Measurements from ENCODE around the gene SKAP2. TPM values are rescaled to one million over a fixed set of nuclear protein-coding genes. Genes with fewer than 3 reads are reported as not detected.

The SKAP2 gene
- total and polyA plus RNA-seq, 4 donors: 17.6 to 70.4 (median 38.2) TPM

DNA sequence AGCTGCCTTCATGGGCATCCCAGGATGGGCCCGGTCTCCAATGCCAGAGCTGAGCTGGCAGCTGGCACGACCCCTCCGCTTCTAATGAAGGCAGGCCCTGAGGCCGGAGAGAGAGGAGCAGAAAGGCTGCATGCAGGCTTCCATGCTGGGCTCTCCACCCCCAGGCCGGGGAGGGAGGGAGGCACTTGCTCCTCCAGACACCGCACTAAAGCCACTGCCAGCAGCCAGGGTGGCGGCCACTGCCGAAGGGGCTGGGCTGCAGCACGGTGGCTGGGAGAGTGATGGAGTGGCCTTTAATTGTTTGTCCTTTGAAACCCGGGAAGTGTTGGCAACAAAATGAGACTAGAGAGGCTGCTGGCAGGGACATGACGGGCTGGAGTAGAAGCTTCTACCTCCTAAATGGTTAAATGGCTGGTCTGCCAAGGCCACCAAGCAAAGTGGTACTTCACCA is 236.5 kb downstream of the SKAP2 start:
- peak in 5 of 6 donors; percentile 35 to 90 (median 65) for DNase-seq (ENCODE audit: low read depth in 4 of 6, low spot score in 6 of 6)
- 26% methylated on average over 10 of the region's 11 CpGs for WGBS (ENCODE audit: insufficient coverage)
- H3K27me3 ChIP-seq (ENCODE audit: control insufficient read depth, insufficient read depth, low read length): peaks cover 7% of the 10 kb centered on the region
- peaks cover 18% of the 10 kb centered on the region for H3K4me1 ChIP-seq (ENCODE audit: control insufficient read depth, insufficient read depth, low read length)
- H3K9me3 ChIP-seq (ENCODE audit: control insufficient read depth, insufficient read depth, low read length): no peaks in the 10 kb centered on the region
- no peaks in the 10 kb centered on the region for H3K36me3 ChIP-seq (ENCODE audit: control insufficient read depth, insufficient read depth, low read length)
- no peak overlapping the region for H3K4me3 ChIP-seq (ENCODE audit: low read depth, low read length)
- no peak overlapping the region for H3K27ac ChIP-seq (ENCODE audit: low read depth, low read length)

DNA sequence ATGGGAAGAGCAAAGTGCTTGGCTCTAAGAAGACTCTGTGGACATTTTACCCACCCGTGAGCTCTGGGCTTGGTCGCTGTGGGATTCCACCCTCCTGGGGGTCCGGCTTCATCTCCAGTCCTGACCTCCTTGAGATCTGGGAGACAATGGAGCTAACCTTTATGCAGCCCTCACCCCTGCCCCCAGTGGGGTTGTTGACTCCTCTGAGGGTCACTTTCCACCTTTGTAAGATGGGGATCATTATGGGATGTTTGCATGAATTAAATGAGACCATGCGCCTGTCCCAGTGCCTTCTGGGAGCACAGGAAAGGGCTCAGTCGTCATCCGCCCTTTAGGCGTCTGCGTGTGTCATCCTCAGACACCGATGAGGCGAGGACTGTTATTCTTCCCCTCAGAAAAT is 237.2 kb downstream of the SKAP2 start:
- no peaks in the 10 kb centered on the region for H3K9me3 ChIP-seq (ENCODE audit: control insufficient read depth, insufficient read depth, low read length)

DNA sequence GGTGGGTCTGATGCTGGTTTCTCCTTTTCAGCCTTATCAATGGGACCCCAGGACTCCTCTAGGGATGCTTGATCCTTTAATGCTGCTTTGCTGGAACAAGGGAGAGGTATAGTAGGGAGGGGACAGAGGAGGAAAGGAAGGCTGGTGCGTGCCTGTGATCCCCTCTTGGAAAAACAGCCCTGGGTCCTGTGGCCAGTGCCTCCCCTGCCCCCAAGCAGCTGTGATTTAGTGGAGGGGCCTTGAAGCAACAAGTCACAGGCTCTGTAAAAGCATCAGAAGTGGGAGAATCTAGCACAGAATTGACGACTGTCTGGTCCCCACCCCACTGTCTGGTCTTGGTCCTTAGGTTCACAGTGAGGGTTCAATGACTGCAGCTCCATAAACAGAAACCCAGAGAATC is 237.7 kb downstream of the SKAP2 start:
- H3K4me1 ChIP-seq (ENCODE audit: control insufficient read depth, insufficient read depth, low read length): peaks cover 18% of the 10 kb centered on the region
- 74% methylated on average over 2 of the region's 2 CpGs for WGBS (ENCODE audit: insufficient coverage)
- H3K36me3 ChIP-seq (ENCODE audit: control insufficient read depth, insufficient read depth, low read length): no peaks in the 10 kb centered on the region
- H3K27ac ChIP-seq (ENCODE audit: low read depth, low read length): no peak overlapping the region
- no peaks in the 10 kb centered on the region for H3K9me3 ChIP-seq (ENCODE audit: control insufficient read depth, insufficient read depth, low read length)
- DNase-seq (ENCODE audit: low read depth in 4 of 6, low spot score in 6 of 6): no peak
- H3K27me3 ChIP-seq (ENCODE audit: control insufficient read depth, insufficient read depth, low read length): peaks cover 7% of the 10 kb centered on the region
- no peak overlapping the region for H3K4me3 ChIP-seq (ENCODE audit: low read depth, low read length)

More for the DNA sequence above, 237.2 kb downstream of the SKAP2 start:
- H3K36me3 ChIP-seq (ENCODE audit: control insufficient read depth, insufficient read depth, low read length): no peaks in the 10 kb centered on the region
- peaks cover 7% of the 10 kb centered on the region for H3K27me3 ChIP-seq (ENCODE audit: control insufficient read depth, insufficient read depth, low read length)
- DNase-seq (ENCODE audit: low read depth in 4 of 6, low spot score in 6 of 6): no peak
- WGBS (ENCODE audit: insufficient coverage): 84% methylated on average over 8 of the region's 10 CpGs
- H3K27ac ChIP-seq (ENCODE audit: low read depth, low read length): no peak overlapping the region
- H3K4me3 ChIP-seq (ENCODE audit: low read depth, low read length): no peak overlapping the region
- H3K4me1 ChIP-seq (ENCODE audit: control insufficient read depth, insufficient read depth, low read length): peaks cover 18% of the 10 kb centered on the region

DNA sequence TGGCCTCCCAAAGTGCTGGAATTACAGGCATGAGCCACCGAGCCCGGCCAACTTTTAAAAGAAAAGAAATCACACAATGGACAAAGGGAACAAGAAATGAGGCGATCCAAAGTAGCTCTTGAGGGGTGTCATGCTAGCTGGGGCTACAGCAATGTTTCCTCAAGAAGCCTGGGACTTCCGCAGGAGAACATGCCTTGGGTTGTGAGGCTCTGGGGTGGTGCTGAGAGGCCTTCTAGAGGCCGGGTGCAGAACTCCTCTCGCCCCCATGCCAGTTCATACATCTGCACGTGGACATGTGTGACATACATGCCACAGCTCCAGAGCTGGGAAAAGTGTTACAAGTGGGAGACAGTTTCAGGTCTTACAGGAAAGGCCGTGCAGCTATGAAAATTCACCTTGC is 238.2 kb downstream of the SKAP2 start:
- no peak for DNase-seq (ENCODE audit: low read depth in 4 of 6, low spot score in 6 of 6)

DNA sequence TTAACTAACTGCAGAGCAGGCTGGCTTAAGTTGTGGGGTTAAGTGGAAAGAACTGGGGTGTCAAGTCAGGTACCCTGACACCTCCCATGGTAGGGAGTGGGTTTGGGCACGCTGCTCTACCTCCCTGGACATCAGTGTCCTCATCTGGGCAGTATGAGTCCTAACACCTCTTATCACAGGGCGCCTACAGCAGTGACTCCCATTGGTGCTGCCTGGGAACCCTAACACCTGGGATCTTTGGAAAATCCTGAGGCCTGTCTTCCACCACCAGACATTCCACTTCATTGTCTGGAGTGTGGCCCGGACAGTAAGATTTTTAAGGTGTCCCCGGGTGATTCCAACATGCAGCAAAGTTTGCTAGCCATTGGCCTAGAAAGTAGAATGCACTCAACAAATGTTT is 239.1 kb downstream of the SKAP2 start:
- Histone ChIP-seq H3K4me1 (ENCODE audit: control insufficient read depth, insufficient read depth, low read length) (peaks cover 18% of the 10 kb centered on the region), H3K27ac (ENCODE audit: low read depth, low read length) (no peak overlapping the region), H3K4me3 (ENCODE audit: low read depth, low read length) (no peak overlapping the region), H3K9me3 (ENCODE audit: control insufficient read depth, insufficient read depth, low read length) (no peaks in the 10 kb centered on the region), H3K27me3 (ENCODE audit: control insufficient read depth, insufficient read depth, low read length) (peaks cover 12% of the 10 kb centered on the region), H3K36me3 (ENCODE audit: control insufficient read depth, insufficient read depth, low read length) (no peaks in the 10 kb centered on the region)
- no peak for DNase-seq (ENCODE audit: low read depth in 4 of 6, low spot score in 6 of 6)
- 87% methylated on average over 4 of the region's 4 CpGs for WGBS (ENCODE audit: insufficient coverage)

More for the DNA sequence above, 238.2 kb downstream of the SKAP2 start:
- Histone ChIP-seq H3K27ac (ENCODE audit: low read depth, low read length) (no peak overlapping the region), H3K4me3 (ENCODE audit: low read depth, low read length) (no peak overlapping the region), H3K36me3 (ENCODE audit: control insufficient read depth, insufficient read depth, low read length) (no peaks in the 10 kb centered on the region), H3K9me3 (ENCODE audit: control insufficient read depth, insufficient read depth, low read length) (no peaks in the 10 kb centered on the region), H3K27me3 (ENCODE audit: control insufficient read depth, insufficient read depth, low read length) (peaks cover 8% of the 10 kb centered on the region), H3K4me1 (ENCODE audit: control insufficient read depth, insufficient read depth, low read length) (peaks cover 18% of the 10 kb centered on the region)
- 92% methylated on average over 8 of the region's 8 CpGs for WGBS (ENCODE audit: insufficient coverage)

DNA sequence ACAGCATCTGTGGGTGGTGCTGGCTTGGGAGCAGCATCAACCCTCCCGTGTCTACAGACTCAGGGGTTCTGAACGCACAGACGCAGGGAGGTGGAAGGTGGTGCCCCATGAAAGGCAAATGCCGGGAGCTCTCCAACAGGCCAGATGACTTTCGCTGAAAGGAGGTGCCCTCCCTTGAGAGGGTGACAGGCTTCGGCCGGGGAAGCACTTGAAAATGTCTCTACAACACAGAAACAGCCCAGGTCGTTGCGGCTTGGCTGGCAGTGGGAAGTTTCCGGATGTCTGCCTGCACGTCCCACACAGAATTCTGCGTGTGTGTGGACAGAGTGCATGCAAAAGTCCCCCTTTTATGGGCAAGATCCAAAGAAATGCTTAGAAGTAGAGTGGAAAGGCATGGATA is 239.6 kb downstream of the SKAP2 start:
- WGBS (ENCODE audit: insufficient coverage): 70% methylated on average over 10 of the region's 12 CpGs
- H3K4me1 ChIP-seq (ENCODE audit: control insufficient read depth, insufficient read depth, low read length): peaks cover 18% of the 10 kb centered on the region
- no peaks in the 10 kb centered on the region for H3K36me3 ChIP-seq (ENCODE audit: control insufficient read depth, insufficient read depth, low read length)
- H3K9me3 ChIP-seq (ENCODE audit: control insufficient read depth, insufficient read depth, low read length): no peaks in the 10 kb centered on the region
- no peak overlapping the region for H3K4me3 ChIP-seq (ENCODE audit: low read depth, low read length)
- H3K27ac ChIP-seq (ENCODE audit: low read depth, low read length): no peak overlapping the region
- DNase-seq (ENCODE audit: low read depth in 4 of 6, low spot score in 6 of 6): no peak
- H3K27me3 ChIP-seq (ENCODE audit: control insufficient read depth, insufficient read depth, low read length): peaks cover 12% of the 10 kb centered on the region

DNA sequence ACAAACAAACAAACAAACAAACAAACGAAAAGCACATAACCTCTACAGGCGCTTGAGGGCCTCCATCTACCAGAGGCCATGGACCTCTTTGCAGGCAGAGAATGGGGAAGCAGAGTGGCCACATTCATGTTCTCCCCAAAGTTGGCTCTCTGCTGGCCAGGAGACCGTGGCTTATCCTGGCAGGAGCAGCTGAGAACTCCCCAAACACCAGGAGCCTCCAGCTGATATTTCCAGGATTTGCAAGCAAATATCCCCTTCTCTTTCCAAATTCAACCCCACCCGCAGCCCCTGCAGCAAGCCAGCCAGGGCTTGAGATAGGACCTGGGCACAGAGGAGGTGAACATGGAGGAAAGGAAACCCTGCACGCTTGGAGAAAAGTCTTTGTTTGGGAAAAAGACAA is 240.0 kb downstream of the SKAP2 start:
- no peak overlapping the region for H3K4me3 ChIP-seq (ENCODE audit: low read depth, low read length)
- no peaks in the 10 kb centered on the region for H3K36me3 ChIP-seq (ENCODE audit: control insufficient read depth, insufficient read depth, low read length)
- DNase-seq (ENCODE audit: low read depth in 4 of 6, low spot score in 6 of 6): no peak
- 68% methylated on average over 3 of the region's 5 CpGs for WGBS (ENCODE audit: insufficient coverage)
- H3K27me3 ChIP-seq (ENCODE audit: control insufficient read depth, insufficient read depth, low read length): peaks cover 12% of the 10 kb centered on the region
- no peaks in the 10 kb centered on the region for H3K9me3 ChIP-seq (ENCODE audit: control insufficient read depth, insufficient read depth, low read length)
- H3K27ac ChIP-seq (ENCODE audit: low read depth, low read length): no peak overlapping the region
- peaks cover 18% of the 10 kb centered on the region for H3K4me1 ChIP-seq (ENCODE audit: control insufficient read depth, insufficient read depth, low read length)

DNA sequence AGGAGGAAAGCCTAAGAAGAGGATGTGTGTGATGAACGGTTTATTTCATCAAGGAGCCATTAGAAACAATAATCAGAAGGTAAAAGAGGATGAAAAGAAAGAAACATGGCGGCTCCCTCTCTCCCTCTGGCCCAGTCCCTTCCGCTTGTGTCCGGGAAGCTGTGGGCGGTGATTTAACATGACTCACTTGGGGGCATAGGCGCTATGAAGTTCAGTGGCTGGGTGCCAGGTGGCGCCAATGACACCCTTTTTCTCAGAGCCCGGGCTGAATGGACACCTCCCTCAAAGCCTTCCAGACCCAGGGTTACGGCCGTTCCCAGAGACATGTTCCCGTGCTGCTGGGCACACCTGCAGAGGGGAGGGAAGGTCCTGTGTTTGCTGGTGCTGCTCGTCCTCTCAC is 244.0 kb downstream of the SKAP2 start:
- Histone ChIP-seq H3K4me1 (ENCODE audit: control insufficient read depth, insufficient read depth, low read length) (no peaks in the 10 kb centered on the region), H3K36me3 (ENCODE audit: control insufficient read depth, insufficient read depth, low read length) (no peaks in the 10 kb centered on the region), H3K27ac (ENCODE audit: low read depth, low read length) (no peak overlapping the region), H3K4me3 (ENCODE audit: low read depth, low read length) (no peak overlapping the region), H3K9me3 (ENCODE audit: control insufficient read depth, insufficient read depth, low read length) (no peaks in the 10 kb centered on the region), H3K27me3 (ENCODE audit: control insufficient read depth, insufficient read depth, low read length) (peaks cover 20% of the 10 kb centered on the region)
- no peak for DNase-seq (ENCODE audit: low read depth in 4 of 6, low spot score in 6 of 6)
- WGBS (ENCODE audit: insufficient coverage): 85% methylated on average over 4 of the region's 12 CpGs

DNA sequence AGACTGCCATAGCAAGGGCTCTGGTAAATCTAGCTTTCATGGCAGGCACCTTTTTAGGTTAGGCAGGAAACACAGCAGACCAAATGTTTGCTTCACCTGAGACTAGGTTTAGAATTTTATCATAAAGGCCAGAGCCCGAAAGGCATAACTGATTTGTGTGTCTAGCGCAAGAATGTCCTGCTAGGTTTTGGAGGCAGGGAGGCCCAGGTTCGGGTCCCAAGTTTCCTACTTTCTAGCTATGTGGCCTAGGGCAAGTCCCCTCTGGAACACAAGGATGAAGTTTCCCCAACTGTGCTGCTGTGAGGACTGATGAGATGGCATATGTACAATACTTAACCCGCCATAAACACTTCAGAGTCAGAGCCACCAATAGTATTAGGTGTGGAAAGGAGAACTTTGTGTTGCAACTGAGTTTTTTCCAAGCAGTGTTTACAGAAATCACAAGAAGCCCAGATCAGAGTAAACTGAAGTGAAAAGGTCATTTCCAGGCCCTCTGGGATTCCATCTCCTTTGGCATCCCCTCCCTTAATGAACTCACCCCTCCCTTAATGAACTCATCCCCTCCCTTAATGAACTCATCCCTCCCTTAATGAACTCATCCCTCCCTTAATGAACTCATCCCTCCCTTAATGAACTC is 244.9 kb downstream of the SKAP2 start:
- H3K4me3 ChIP-seq (ENCODE audit: low read depth, low read length): no peak overlapping the region
- WGBS (ENCODE audit: insufficient coverage): 100% methylated on average over 3 of the region's 4 CpGs
- H3K27ac ChIP-seq (ENCODE audit: low read depth, low read length): no peak overlapping the region
- DNase-seq (ENCODE audit: low read depth in 4 of 6, low spot score in 6 of 6): no peak
- peaks cover 14% of the 10 kb centered on the region for H3K27me3 ChIP-seq (ENCODE audit: control insufficient read depth, insufficient read depth, low read length)
- no peaks in the 10 kb centered on the region for H3K36me3 ChIP-seq (ENCODE audit: control insufficient read depth, insufficient read depth, low read length)
- H3K9me3 ChIP-seq (ENCODE audit: control insufficient read depth, insufficient read depth, low read length): no peaks in the 10 kb centered on the region
- no peaks in the 10 kb centered on the region for H3K4me1 ChIP-seq (ENCODE audit: control insufficient read depth, insufficient read depth, low read length)

DNA sequence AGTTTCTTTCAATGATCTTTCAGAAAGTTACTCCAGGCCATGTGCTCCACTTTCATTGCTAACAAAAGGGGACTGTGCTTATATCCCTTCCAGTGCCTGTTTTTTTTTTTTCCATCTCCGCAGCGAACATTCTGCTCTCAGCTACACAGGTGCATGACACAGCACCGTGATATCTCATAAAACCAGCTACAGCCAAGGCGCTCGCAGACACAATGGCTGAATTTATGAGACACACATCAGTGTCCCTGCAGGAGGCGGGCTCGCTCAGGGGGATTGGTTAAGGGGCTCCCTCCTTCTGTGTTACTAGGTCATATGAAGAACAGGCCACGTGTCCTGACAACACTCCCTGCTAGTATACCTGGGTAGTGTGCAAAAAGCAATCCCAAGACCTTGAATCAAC is 245.5 kb downstream of the SKAP2 start:
- Histone ChIP-seq H3K27me3 (ENCODE audit: control insufficient read depth, insufficient read depth, low read length) (peaks cover 13% of the 10 kb centered on the region), H3K4me1 (ENCODE audit: control insufficient read depth, insufficient read depth, low read length) (no peaks in the 10 kb centered on the region), H3K36me3 (ENCODE audit: control insufficient read depth, insufficient read depth, low read length) (no peaks in the 10 kb centered on the region), H3K9me3 (ENCODE audit: control insufficient read depth, insufficient read depth, low read length) (no peaks in the 10 kb centered on the region), H3K27ac (ENCODE audit: low read depth, low read length) (no peak overlapping the region), H3K4me3 (ENCODE audit: low read depth, low read length) (no peak overlapping the region)
- peak in 1 of 6 donors; percentile 81 for DNase-seq (ENCODE audit: low read depth in 4 of 6, low spot score in 6 of 6)
- WGBS (ENCODE audit: insufficient coverage): 33% methylated on average over 1 of the region's 8 CpGs
